Suprapubic skin (tissue), 4 donors: ENCODE measurements around the gene ORC3. TPM values are rescaled to one million over a fixed set of nuclear protein-coding genes. Genes with fewer than 3 reads are reported as not detected.
"Not testable (repeated sequence)": the region's sequence is repeated elsewhere in the genome, so short reads cannot be mapped to it uniquely, and the experiment has no call there.

Source experiments
- DNase-seq, 2 donors: peaks; one replicate each; pipeline ENCODE4 v3.0.0-alpha.2; 2019; ENCODE audit warnings: low spot score in 2 of 2
- H3K27ac ChIP-seq: fragments of 200-600 bp; sonication (generic); one replicate; pipeline ENCODE4 v1.5.1; 2019
- H3K27me3 ChIP-seq: fragments of 200-600 bp; sonication (generic); one replicate; pipeline ENCODE4 v1.5.1; 2019
- H3K36me3 ChIP-seq: fragments of 200-600 bp; sonication (generic); one replicate; pipeline ENCODE4 v1.5.1; 2019
- H3K4me1 ChIP-seq: fragments of 200-600 bp; sonication (generic); one replicate; pipeline ENCODE4 v1.5.1; 2019
- H3K4me3 ChIP-seq: fragments of 200-600 bp; sonication (generic); one replicate; pipeline ENCODE4 v1.5.1; 2019; ENCODE audit warnings: mild to moderate bottlenecking
- H3K9me3 ChIP-seq: fragments of 200-600 bp; sonication (generic); one replicate; pipeline ENCODE4 v1.5.1; 2019
- CTCF ChIP-seq, 2 donors: fragments of 200-600 bp in 1 of 2; fragments of 450-650 bp in 1 of 2; sonication (generic) in 1 of 2; IDR thresholded peaks; one replicate each; pipeline ENCODE4 v1.5.1; 2016 to 2019; ENCODE audit warnings: antibody characterized with exemption in 2 of 2, mild to moderate bottlenecking in 1 of 2, moderate library complexity in 1 of 2
- EP300 ChIP-seq: sonication (generic); formaldehyde crosslinking; IDR thresholded peaks from one replicate; pipeline ENCODE4 v1.6.1; 2017; ENCODE audit warnings: antibody characterized with exemption
- POLR2A ChIP-seq, 2 donors: fragments of 450-650 bp; IDR thresholded peaks; one replicate each; pipeline ENCODE4 v1.6.1; 2017; ENCODE audit warnings: antibody characterized with exemption in 2 of 2, mild to moderate bottlenecking in 2 of 2, moderate library complexity in 2 of 2
- POLR2AphosphoS5 ChIP-seq, 3 donors: sonication (generic); formaldehyde crosslinking; IDR thresholded peaks; one replicate each; pipeline ENCODE4 v1.6.1; 2017; ENCODE audit warnings: antibody characterized with exemption in 3 of 3
- WGBS: methylation state at CpG from one replicate; pipeline ENCODE4 v1.1.5; 2018; 5-methylcytosine and 5-hydroxymethylcytosine counted together
- total RNA-seq, 4 donors: library from RNA; depleted of rRNA; stranded (reverse); fragments of >200 nt; gene quantifications; one replicate each; pipeline ENCODE4 v1.1.0, GENCODE V29; 2016

The ORC3 gene
- total RNA-seq, 4 donors from 2014 or later, result 9.7 to 30.6 (median 12.9) TPM

GRCh38 chr6:87692086-87692485 is 102.2 kb downstream of the ORC3 start:
- Histone ChIP-seq H3K4me1 (peaks cover 50% of the 10 kb centered on the region), H3K27ac (no peak overlapping the region), H3K36me3 (no peaks in the 10 kb centered on the region), H3K9me3 (no peaks in the 10 kb centered on the region), H3K4me3 (no peak overlapping the region), H3K27me3 (no peaks in the 10 kb centered on the region)
- TF ChIP-seq CTCF (IDR thresholded peaks at IDR 0.05), result no peak
- no peak for TF ChIP-seq EP300
- TF ChIP-seq POLR2AphosphoS5 (IDR thresholded peaks at IDR 0.05), result no peak
- no peak for TF ChIP-seq POLR2A (IDR thresholded peaks at IDR 0.05)
- WGBS, result 87% methylated on average over 2 of the region's 2 CpGs
- DNase-seq, result no peak

- not testable (repeated sequence) for H3K27me3 ChIP-seq, H3K9me3 ChIP-seq, DNase-seq, H3K27ac ChIP-seq, H3K4me3 ChIP-seq, H3K36me3 ChIP-seq
- H3K4me1 ChIP-seq, result peaks cover 56% of the 10 kb centered on the region
- WGBS, result 90% methylated on average over 12 of the region's 12 CpGs
Measured at GRCh38 chr6:87696817-87697216, 106.9 kb downstream of the ORC3 start.

GRCh38 chr6:87697581-87698546 is 107.9 kb downstream of the ORC3 start:
- H3K9me3 ChIP-seq, result no peaks in the 10 kb centered on the region
- H3K27ac ChIP-seq, result no peak overlapping the region
- DNase-seq, result no peak
- H3K4me1 ChIP-seq, result peaks cover 49% of the 10 kb centered on the region
- 37% methylated on average over 8 of the region's 8 CpGs for WGBS
- TF ChIP-seq CTCF (IDR thresholded peaks at IDR 0.05), result no peak
- no peak for TF ChIP-seq POLR2A (IDR thresholded peaks at IDR 0.05)
- TF ChIP-seq POLR2AphosphoS5 (IDR thresholded peaks at IDR 0.05), result no peak
- TF ChIP-seq EP300, result no peak
- H3K36me3 ChIP-seq, result no peaks in the 10 kb centered on the region
- no peaks in the 10 kb centered on the region for H3K27me3 ChIP-seq
- H3K4me3 ChIP-seq, result peak overlapping the region; percentile 100

- H3K27ac ChIP-seq, result peak overlapping the region; percentile 34
Measured at GRCh38 chr6:87698547-87699006, 108.6 kb downstream of the ORC3 start.

GRCh38 chr6:87699576-87699975 is 109.6 kb downstream of the ORC3 start:
- Histone ChIP-seq H3K36me3 (no peaks in the 10 kb centered on the region), H3K27me3 (no peaks in the 10 kb centered on the region), H3K9me3 (no peaks in the 10 kb centered on the region), H3K27ac (peak overlapping the region; percentile 100), H3K4me1 (peaks cover 47% of the 10 kb centered on the region), H3K4me3 (peak overlapping the region; percentile 100)
- no peak for TF ChIP-seq CTCF (IDR thresholded peaks at IDR 0.05)
- no peak for TF ChIP-seq POLR2AphosphoS5 (IDR thresholded peaks at IDR 0.05)
- TF ChIP-seq EP300, result no peak
- no peak for TF ChIP-seq POLR2A (IDR thresholded peaks at IDR 0.05)
- no peak for DNase-seq
- 5% methylated on average over 4 of the region's 4 CpGs for WGBS

More at GRCh38 chr6:87698547-87699006, 108.6 kb downstream of the ORC3 start:
- no peak for DNase-seq
- H3K4me1 ChIP-seq, result peaks cover 47% of the 10 kb centered on the region
- TF ChIP-seq EP300 (no peak), POLR2AphosphoS5 (IDR thresholded peaks at IDR 0.05) (no peak), CTCF (IDR thresholded peaks at IDR 0.05) (no peak)
- no peaks in the 10 kb centered on the region for H3K36me3 ChIP-seq
- H3K9me3 ChIP-seq, result no peaks in the 10 kb centered on the region
- no peaks in the 10 kb centered on the region for H3K27me3 ChIP-seq
- WGBS, result 14% methylated on average over 2 of the region's 2 CpGs
- H3K4me3 ChIP-seq, result peak overlapping the region; percentile 100
